Activated CD4-positive, alpha-beta T cell treated with anti-CD3 and anti-CD28 coated beads, Interleukin-2, Interleukin-4, amounts not matched to agents 100 ng/mL and 50 ng/mL, durations not matched to agents 16 hours and 8 hours (primary cell): ENCODE measurements around the gene CABLES2.
"Not testable (repeated sequence)": the region's sequence is repeated elsewhere in the genome, so short reads cannot be mapped to it uniquely, and the experiment has no call there.

ENCODE experiments used
- DNase-seq: peaks from one replicate; pipeline ENCODE4 v3.0.0-alpha.2; 2020; ENCODE audit warnings: low spot score

The CABLES2 gene

GRCh38 chr20:62436692-62437091 lies 29.6 kb upstream of the CABLES2 start:
- no peak for DNase-seq

- no peak for DNase-seq
Measured at GRCh38 chr20:62433658-62434497, 26.8 kb upstream of the CABLES2 start.

GRCh38 chr20:62430866-62431447 lies 23.9 kb upstream of the CABLES2 start:
- DNase-seq = no peak

- DNase-seq = no peak
Measured at GRCh38 chr20:62430311-62430853, 23.3 kb upstream of the CABLES2 start.

GRCh38 chr20:62429455-62430310 lies 22.6 kb upstream of the CABLES2 start:
- DNase-seq = no peak

- no peak for DNase-seq
Measured at GRCh38 chr20:62428396-62429295, 21.6 kb upstream of the CABLES2 start.

- DNase-seq = no peak
Measured at GRCh38 chr20:62428002-62428372, 20.9 kb upstream of the CABLES2 start.

GRCh38 chr20:62427172-62428001 lies 20.3 kb upstream of the CABLES2 start, which contains the start of gene RBBP8NL:
Gene RBBP8NL (minus strand): TSS chr20:62427539. CDS start chr20:62419647, 7,892 bp downstream.
- DNase-seq = no peak

- DNase-seq = no peak
Measured at GRCh38 chr20:62426699-62427131, 19.6 kb upstream of the CABLES2 start.

- DNase-seq = not testable (repeated sequence)
Measured at GRCh38 chr20:62426059-62426348, 18.9 kb upstream of the CABLES2 start.

- DNase-seq = no peak
Measured at GRCh38 chr20:62425281-62426058, 18.4 kb upstream of the CABLES2 start.

GRCh38 chr20:62424249-62425107 lies 17.4 kb upstream of the CABLES2 start:
- no peak for DNase-seq

GRCh38 chr20:62423326-62423706 lies 16.2 kb upstream of the CABLES2 start:
- DNase-seq = no peak

GRCh38 chr20:62422636-62423325 lies 15.7 kb upstream of the CABLES2 start:
- DNase-seq = no peak

- DNase-seq = no peak
Measured at GRCh38 chr20:62421716-62421990, 14.6 kb upstream of the CABLES2 start.

GRCh38 chr20:62420846-62421715 lies 14.0 kb upstream of the CABLES2 start:
- no peak for DNase-seq

GRCh38 chr20:62419759-62420158 lies 12.7 kb upstream of the CABLES2 start:
- no peak for DNase-seq
